ENCODE results near the gene FILIP1.
"Not testable (repeated sequence)": the region's sequence is repeated elsewhere in the genome, so short reads cannot be mapped to it uniquely, and the experiment has no call there.

Gene FILIP1

DNA sequence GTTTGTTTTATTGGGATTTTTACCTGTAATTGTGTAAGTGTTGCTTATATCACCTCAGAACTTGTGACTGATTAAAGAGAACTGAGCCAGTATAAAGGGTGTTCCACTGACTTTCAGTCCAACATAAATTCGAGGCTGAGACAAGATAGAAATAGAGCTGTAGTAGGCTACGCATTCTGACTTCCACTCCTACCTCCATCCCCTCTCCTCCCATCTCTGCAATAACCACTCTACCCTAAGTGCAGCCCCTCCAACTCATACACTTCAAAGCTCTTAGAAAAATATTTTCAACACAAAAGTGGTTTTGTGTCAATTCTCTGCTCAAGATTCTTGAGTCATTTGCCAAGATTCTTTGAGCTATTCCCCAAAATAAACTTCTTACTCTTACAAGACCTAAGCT lies 48.7 kb downstream of the FILIP1 start:
- no peak for DNase-seq (ENCODE audit: low read depth)
- H3K4me3 ChIP-seq (ENCODE audit: low read depth, low read length): no peak overlapping the region
- no peak for TF ChIP-seq CTCF (conservative IDR thresholded peaks at IDR 0.05; ENCODE audit: low read depth, low read length)

DNA sequence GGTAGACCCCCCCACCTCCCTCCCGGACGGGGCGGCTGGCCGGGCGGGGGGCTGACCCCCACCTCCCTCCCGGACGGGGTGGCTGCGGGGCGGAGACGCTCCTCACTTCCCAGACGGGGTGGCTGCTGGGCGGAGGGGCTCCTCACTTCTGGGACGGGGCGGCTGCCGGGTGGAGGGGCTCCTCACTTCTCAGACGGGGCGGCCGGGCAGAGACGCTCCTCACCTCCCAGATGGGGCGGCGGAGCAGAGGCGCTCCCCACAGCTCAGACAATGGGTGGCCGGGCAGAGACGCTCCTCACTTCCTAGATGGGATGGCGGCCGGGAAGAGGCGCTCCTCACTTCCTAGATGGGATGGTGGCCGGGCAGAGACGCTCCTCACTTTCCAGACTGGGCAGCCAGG lies 51.7 kb downstream of the FILIP1 start:
- not testable (repeated sequence) for H3K4me3 ChIP-seq (ENCODE audit: low read depth, low read length); DNase-seq (ENCODE audit: low read depth)

- not testable (repeated sequence) for H3K4me3 ChIP-seq (ENCODE audit: low read depth, low read length); DNase-seq (ENCODE audit: low read depth)
Measured at GRCh38 chr6:75441479-75441878, 52.1 kb downstream of the FILIP1 start.

DNA sequence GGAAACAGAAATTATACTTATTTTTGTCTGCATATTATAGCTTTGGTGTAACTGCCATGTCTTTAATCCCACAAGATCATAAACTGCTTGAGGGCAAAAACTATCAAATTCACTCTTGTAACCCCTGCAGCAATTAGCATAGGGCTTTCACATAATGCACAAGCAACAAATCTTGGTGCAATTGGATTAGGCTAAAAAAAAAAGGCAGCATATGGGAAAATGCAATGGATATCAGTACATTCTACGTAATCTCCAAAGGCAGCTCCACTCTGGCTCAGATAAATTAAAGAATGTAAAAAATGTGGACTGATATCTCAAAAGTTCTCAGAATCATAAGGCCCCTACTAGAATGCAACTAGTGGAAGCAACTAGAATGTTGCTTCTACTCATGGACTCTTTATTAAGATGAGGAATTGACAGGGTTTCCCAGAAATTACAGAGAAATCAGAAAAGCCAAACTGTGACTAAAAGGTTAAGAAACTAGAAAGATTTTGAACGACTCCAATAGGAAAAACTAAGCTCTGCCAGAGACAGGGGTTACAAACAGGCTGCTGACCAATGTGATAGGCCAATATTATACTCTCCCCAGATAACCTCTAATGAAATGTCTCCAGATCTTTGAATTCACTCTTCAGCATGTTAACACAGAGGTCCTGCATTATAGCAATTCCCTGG lies 55.0 kb downstream of the FILIP1 start:
- H3K4me3 ChIP-seq (ENCODE audit: low read depth, low read length): no peak overlapping the region
- peak; percentile 48 for DNase-seq (ENCODE audit: low read depth)
- no peak for TF ChIP-seq CTCF (conservative IDR thresholded peaks at IDR 0.05; ENCODE audit: low read depth, low read length)

- no peak for DNase-seq (ENCODE audit: low read depth)
- no peak overlapping the region for H3K4me3 ChIP-seq (ENCODE audit: low read depth, low read length)
- no peak for TF ChIP-seq CTCF (conservative IDR thresholded peaks at IDR 0.05; ENCODE audit: low read depth, low read length)
Measured at GRCh38 chr6:75438013-75438431, 55.6 kb downstream of the FILIP1 start.

- no peak for TF ChIP-seq CTCF (conservative IDR thresholded peaks at IDR 0.05; ENCODE audit: low read depth, low read length)
- DNase-seq (ENCODE audit: low read depth): peak; percentile 79
- no peak overlapping the region for H3K4me3 ChIP-seq (ENCODE audit: low read depth, low read length)
Measured at GRCh38 chr6:75437421-75437891, 56.1 kb downstream of the FILIP1 start.

DNA sequence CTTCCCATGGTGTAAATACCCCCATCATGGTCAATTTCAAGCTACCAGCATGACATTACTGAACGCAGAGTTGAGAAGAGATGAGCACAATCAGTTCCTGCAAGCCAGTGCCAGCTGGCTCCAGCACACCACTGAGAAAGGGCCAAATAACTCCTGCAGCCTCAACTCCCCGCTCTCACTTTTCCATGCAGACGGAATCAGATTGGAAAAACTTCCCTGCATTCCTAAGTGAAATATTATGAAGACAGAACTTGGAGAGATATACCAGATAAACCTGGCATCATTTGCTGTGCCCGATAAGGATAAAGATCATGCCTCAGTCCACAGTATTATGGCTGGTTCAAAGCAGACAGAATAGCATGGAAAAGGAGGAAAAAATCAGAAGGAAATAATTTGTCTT lies 56.7 kb downstream of the FILIP1 start:
- no peak overlapping the region for H3K4me3 ChIP-seq (ENCODE audit: low read depth, low read length)
- no peak for DNase-seq (ENCODE audit: low read depth)
- no peak for TF ChIP-seq CTCF (conservative IDR thresholded peaks at IDR 0.05; ENCODE audit: low read depth, low read length)

DNA sequence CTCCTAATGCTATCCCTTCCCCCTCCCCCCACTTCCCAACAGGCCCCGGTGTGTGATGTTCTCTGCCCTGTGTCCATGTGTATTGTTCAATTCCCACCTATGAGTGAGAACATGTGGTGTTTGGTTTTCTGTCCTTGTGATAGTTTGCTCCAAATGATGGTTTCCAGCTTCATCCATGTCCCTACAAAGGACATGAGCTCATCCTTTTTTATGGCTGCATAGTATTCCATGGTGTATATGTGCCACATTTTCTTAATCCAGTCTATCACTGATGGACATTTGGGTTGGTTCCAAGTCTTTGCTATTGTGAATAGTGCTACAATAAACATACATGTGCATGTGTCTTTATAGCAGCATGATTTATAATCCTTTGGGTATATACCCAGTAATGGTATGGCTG lies 60.8 kb downstream of the FILIP1 start:
- H3K4me3 ChIP-seq (ENCODE audit: low read depth, low read length); DNase-seq (ENCODE audit: low read depth): not testable (repeated sequence)

GRCh38 chr6:75431379-75431778 lies 62.2 kb downstream of the FILIP1 start:
- peak; percentile 51 for DNase-seq (ENCODE audit: low read depth)
- H3K4me3 ChIP-seq (ENCODE audit: low read depth, low read length): no peak overlapping the region

More at GRCh38 chr6:75431379-75431778, 62.2 kb downstream of the FILIP1 start:
- no peak for TF ChIP-seq CTCF (conservative IDR thresholded peaks at IDR 0.05; ENCODE audit: low read depth, low read length)
